Tibial nerve (tissue), 4 donors: Measurements from ENCODE around the gene CCDC117. TPM values are rescaled to one million over a fixed set of nuclear protein-coding genes. Genes with fewer than 3 reads are reported as not detected.
"Not testable (repeated sequence)": the region's sequence is repeated elsewhere in the genome, so short reads cannot be mapped to it uniquely, and the experiment has no call there.

Experiments
- DNase-seq, 2 donors: peaks; one replicate each; pipeline ENCODE4 v3.0.0-alpha.2; 2019; ENCODE audit warnings: low spot score in 2 of 2
- H3K27ac ChIP-seq, 4 donors: fragments of 200-600 bp; sonication (generic) in 3 of 4; one replicate each; pipeline ENCODE4 v1.5.1; 2017 to 2019; ENCODE audit warnings: mild to moderate bottlenecking in 1 of 4
- H3K27me3 ChIP-seq, 2 donors: fragments of 200-600 bp; sonication (generic) in 1 of 2; one replicate each; pipeline versions ENCODE4 v1.5.1 to v1.6.0; 2017 to 2019
- H3K36me3 ChIP-seq, 3 donors: fragments of 200-600 bp; sonication (generic); one replicate each; pipeline ENCODE4 v1.5.1; 2018 to 2019
- H3K4me1 ChIP-seq, 4 donors: fragments of 200-600 bp; sonication (generic) in 3 of 4; one replicate each; pipeline ENCODE4 v1.5.1; 2017 to 2019
- H3K4me3 ChIP-seq, 4 donors: fragments of 200-600 bp; sonication (generic) in 3 of 4; one replicate each; pipeline ENCODE4 v1.5.1; 2017 to 2019; ENCODE audit warnings: mild to moderate bottlenecking in 1 of 4, moderate library complexity in 1 of 4
- H3K9me3 ChIP-seq, 4 donors: fragments of 200-600 bp; sonication (generic) in 3 of 4; one replicate each; pipeline ENCODE4 v1.5.1; 2017 to 2019
- CTCF ChIP-seq, 5 experiments: fragments of 200-600 bp in 3 of 5; fragments of 450-650 bp in 2 of 5; sonication (generic) in 3 of 5; IDR thresholded peaks; one replicate each; pipeline ENCODE4 v1.5.1; 2016 to 2019; ENCODE audit warnings: antibody characterized with exemption in 5 of 5, mild to moderate bottlenecking in 3 of 5, moderate library complexity in 2 of 5
- EP300 ChIP-seq, 2 donors: sonication (generic); formaldehyde crosslinking; IDR thresholded peaks; one replicate each; pipeline ENCODE4 v1.6.1; 2017; ENCODE audit warnings: antibody characterized with exemption in 2 of 2, mild to moderate bottlenecking in 1 of 2
- POLR2A ChIP-seq, 2 donors: fragments of 450-650 bp; IDR thresholded peaks; one replicate each; pipeline ENCODE4 v1.6.1; 2017; ENCODE audit warnings: antibody characterized with exemption in 2 of 2, mild to moderate bottlenecking in 2 of 2, moderate library complexity in 2 of 2
- WGBS, 2 donors: methylation state at CpG; one replicate each; pipeline ENCODE4 v1.1.5; 2018; 5-methylcytosine and 5-hydroxymethylcytosine counted together
- total RNA-seq, 4 donors: library from RNA; depleted of rRNA; stranded (reverse); fragments of >200 nt; gene quantifications; one replicate each; pipeline ENCODE4 v1.1.0, GENCODE V29; 2016

The CCDC117 gene
- total RNA-seq, 4 donors from 2014 or later, result 16.7 to 22.4 (median 20.6) TPM

- Histone ChIP-seq H3K9me3 (no peaks in the 10 kb centered on the region), H3K27me3 (no peaks in the 10 kb centered on the region), H3K36me3 (peaks cover 0 to 37% (median 4%) of the 10 kb centered on the region in 3 donors), H3K4me3 (peak within 1 kb of the TSS; percentile 83 to 99 (median 96)), H3K27ac (peak within 1 kb of the TSS; percentile 91 to 100 (median 98)), H3K4me1 (peaks cover 0 to 22% (median 0%) of the 10 kb centered on the region in 4 donors)
- DNase-seq, result peak; percentile 98
- 0 to 1% methylated on average over 49 to 52 of the region's 54 CpGs for WGBS, 2 donors
- peak; percentile 65 to 71 for TF ChIP-seq POLR2A (IDR thresholded peaks at IDR 0.05)
- TF ChIP-seq CTCF (IDR thresholded peaks at IDR 0.05), result peak in 3 of 5 experiments; percentile 9 to 47 (median 14)
- TF ChIP-seq EP300 (IDR thresholded peaks at IDR 0.05), result peak; percentile 65 to 92
Measured at GRCh38 chr22:28741785-28742561, 30.5 kb upstream of the CCDC117 start, which contains the start of the genes CHEK2 and HSCB. CHEK2 (minus strand) TSS chr22:28741820; CDS start chr22:28734721, 7,099 bp downstream. HSCB (plus strand) TSS chr22:28742039; CDS start chr22:28742096, 57 bp downstream.

- H3K9me3 ChIP-seq, result no peaks in the 10 kb centered on the region
- H3K27ac ChIP-seq, result peak overlapping the region; percentile 91 to 100 (median 98)
- DNase-seq, result no peak
- H3K27me3 ChIP-seq, result no peaks in the 10 kb centered on the region
- peaks cover 0 to 22% (median 0%) of the 10 kb centered on the region in 4 donors for H3K4me1 ChIP-seq
- peak overlapping the region; percentile 83 to 99 (median 96) for H3K4me3 ChIP-seq
- WGBS, 2 donors, result 2% methylated on average over 10 of the region's 10 CpGs
- peaks cover 0 to 43% (median 4%) of the 10 kb centered on the region in 3 donors for H3K36me3 ChIP-seq
- no peak for TF ChIP-seq CTCF (IDR thresholded peaks at IDR 0.05)
- no peak for TF ChIP-seq POLR2A (IDR thresholded peaks at IDR 0.05)
- TF ChIP-seq EP300 (IDR thresholded peaks at IDR 0.05), result no peak
Measured at GRCh38 chr22:28742562-28742962, 29.9 kb upstream of the CCDC117 start.

GRCh38 chr22:28743852-28744251, 28.6 kb upstream of the CCDC117 start:
- Histone ChIP-seq H3K27me3 (no peaks in the 10 kb centered on the region), H3K4me1 (peaks cover 0 to 25% (median 0%) of the 10 kb centered on the region in 4 donors), H3K27ac (no peak overlapping the region), H3K9me3 (no peaks in the 10 kb centered on the region), H3K4me3 (no peak overlapping the region), H3K36me3 (peaks cover 0 to 56% (median 4%) of the 10 kb centered on the region in 3 donors)
- TF ChIP-seq EP300 (IDR thresholded peaks at IDR 0.05), result no peak
- TF ChIP-seq CTCF (IDR thresholded peaks at IDR 0.05), result no peak
- no peak for TF ChIP-seq POLR2A (IDR thresholded peaks at IDR 0.05)
- WGBS, 2 donors, result 95 to 96% methylated on average over 3 of the region's 3 CpGs
- no peak for DNase-seq

GRCh38 chr22:28750471-28750881, 22.0 kb upstream of the CCDC117 start:
- H3K9me3 ChIP-seq, result no peaks in the 10 kb centered on the region
- H3K4me1 ChIP-seq, result peaks cover 0 to 8% (median 0%) of the 10 kb centered on the region in 4 donors
- no peak overlapping the region for H3K4me3 ChIP-seq
- TF ChIP-seq EP300 (IDR thresholded peaks at IDR 0.05) (no peak), POLR2A (IDR thresholded peaks at IDR 0.05) (no peak), CTCF (IDR thresholded peaks at IDR 0.05) (no peak)
- peaks cover 0 to 87% (median 0%) of the 10 kb centered on the region in 3 donors for H3K36me3 ChIP-seq
- no peak for DNase-seq
- no peaks in the 10 kb centered on the region for H3K27me3 ChIP-seq
- no peak overlapping the region for H3K27ac ChIP-seq
- WGBS, 2 donors, result 57 to 68% methylated on average over 6 of the region's 6 CpGs

- WGBS, 2 donors, result 94 to 98% methylated on average over 3 of the region's 3 CpGs
- H3K36me3 ChIP-seq, result peaks cover 0 to 75% (median 0%) of the 10 kb centered on the region in 3 donors
- H3K9me3 ChIP-seq, DNase-seq, H3K27ac ChIP-seq, H3K4me1 ChIP-seq, H3K27me3 ChIP-seq, H3K4me3 ChIP-seq: not testable (repeated sequence)
Measured at GRCh38 chr22:28754512-28754911, 18.0 kb upstream of the CCDC117 start.
